Gastrocnemius medialis (tissue), 4 donors: ENCODE data around the gene ATP9A.

Experiments used
- POLR2A ChIP-seq, 2 donors: fragments of 450-650 bp; IDR thresholded peaks; one replicate each; pipeline ENCODE4 v1.6.1; 2017; ENCODE audit warnings: antibody characterized with exemption in 2 of 2, mild to moderate bottlenecking in 2 of 2, moderate library complexity in 2 of 2
- TF ChIP-seq, protein P1 (sequence below), 5 experiments: fragments of 450-650 bp in 3 of 5; fragments of 200-600 bp in 2 of 5; sonication (generic) in 2 of 5; IDR thresholded peaks in 4 of 5; conservative IDR thresholded peaks in 1 of 5; 1 replicate in 4 of 5; 2 replicates in 1 of 5; pipeline ENCODE4 v1.5.1; 2016 to 2019; ENCODE audit warnings: antibody characterized with exemption in 5 of 5, mild to moderate bottlenecking in 3 of 5, moderate library complexity in 3 of 5

DNA sequence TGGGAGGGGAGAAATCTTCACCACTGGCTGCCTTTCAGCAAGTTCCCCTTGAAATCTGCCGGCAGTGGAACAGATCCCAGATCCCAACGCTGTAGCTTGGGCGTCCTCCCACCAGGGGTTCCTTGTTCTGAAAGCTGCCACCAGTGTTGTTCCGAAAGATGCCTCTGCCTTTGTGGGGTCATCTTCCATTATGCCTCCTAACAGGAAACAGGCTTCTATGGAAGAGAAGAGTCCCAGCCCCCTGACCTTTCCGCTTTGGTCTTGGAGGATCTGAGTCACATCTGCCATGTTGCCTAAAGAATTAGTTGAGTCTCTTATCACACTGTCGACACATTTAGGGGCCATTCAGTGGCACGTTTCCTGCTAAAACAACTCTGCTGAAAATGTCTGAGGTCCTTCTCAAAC is 168.2 kb downstream of the ATP9A start:
- TF ChIP-seq, protein P1, sequence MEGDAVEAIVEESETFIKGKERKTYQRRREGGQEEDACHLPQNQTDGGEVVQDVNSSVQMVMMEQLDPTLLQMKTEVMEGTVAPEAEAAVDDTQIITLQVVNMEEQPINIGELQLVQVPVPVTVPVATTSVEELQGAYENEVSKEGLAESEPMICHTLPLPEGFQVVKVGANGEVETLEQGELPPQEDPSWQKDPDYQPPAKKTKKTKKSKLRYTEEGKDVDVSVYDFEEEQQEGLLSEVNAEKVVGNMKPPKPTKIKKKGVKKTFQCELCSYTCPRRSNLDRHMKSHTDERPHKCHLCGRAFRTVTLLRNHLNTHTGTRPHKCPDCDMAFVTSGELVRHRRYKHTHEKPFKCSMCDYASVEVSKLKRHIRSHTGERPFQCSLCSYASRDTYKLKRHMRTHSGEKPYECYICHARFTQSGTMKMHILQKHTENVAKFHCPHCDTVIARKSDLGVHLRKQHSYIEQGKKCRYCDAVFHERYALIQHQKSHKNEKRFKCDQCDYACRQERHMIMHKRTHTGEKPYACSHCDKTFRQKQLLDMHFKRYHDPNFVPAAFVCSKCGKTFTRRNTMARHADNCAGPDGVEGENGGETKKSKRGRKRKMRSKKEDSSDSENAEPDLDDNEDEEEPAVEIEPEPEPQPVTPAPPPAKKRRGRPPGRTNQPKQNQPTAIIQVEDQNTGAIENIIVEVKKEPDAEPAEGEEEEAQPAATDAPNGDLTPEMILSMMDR (IDR thresholded peaks at IDR 0.05 in 4 of 5, conservative IDR thresholded peaks at IDR 0.05 in 1 of 5): no peak
- TF ChIP-seq POLR2A (IDR thresholded peaks at IDR 0.05): no peak
